GM23248 (cell line): ENCODE data around the gene TRAF6. TPM values are rescaled to one million over a fixed set of nuclear protein-coding genes. Genes with fewer than 3 reads are reported as not detected.
A peak's percentile ranks its signal among the peaks of the same experiment; 100 is the strongest.

ENCODE experiments used
- DNase-seq: peaks from one replicate; pipeline ENCODE4 v3.0.0-alpha.2; 2015
- H2AFZ ChIP-seq: fragments of 200-600 bp; sonication (generic); 2 replicates; pipeline ENCODE4 v1.6.1; 2016; ENCODE audit warnings: antibody characterized with exemption
- H3F3A ChIP-seq: fragments of 200-600 bp; sonication (generic); 2 replicates; pipeline ENCODE4 v1.6.1; 2016; ENCODE audit warnings: mild to moderate bottlenecking, antibody characterized with exemption, mixed run types; ENCODE audit not compliant: insufficient read depth
- H3K27ac ChIP-seq: fragments of 200-600 bp; sonication (generic); 2 replicates; pipeline ENCODE4 v1.5.1; 2016; ENCODE audit warnings: mild to moderate bottlenecking
- H3K27me3 ChIP-seq: fragments of 200-600 bp; sonication (generic); replicated peaks from 2 replicates; pipeline ENCODE4 v1.6.1; 2016; ENCODE audit warnings: mild to moderate bottlenecking; ENCODE audit not compliant: insufficient read depth
- H3K36me3 ChIP-seq: fragments of 200-600 bp; sonication (generic); 2 replicates; pipeline ENCODE4 v1.6.1; 2016; ENCODE audit warnings: low read depth, mild to moderate bottlenecking
- H3K4me1 ChIP-seq: fragments of 200-600 bp; sonication (generic); 2 replicates; pipeline ENCODE4 v1.6.1; 2016; ENCODE audit warnings: mild to moderate bottlenecking; ENCODE audit not compliant: insufficient read depth
- H3K4me2 ChIP-seq: fragments of 200-600 bp; sonication (generic); one replicate; pipeline ENCODE4 v1.6.1; 2016; ENCODE audit warnings: mild to moderate bottlenecking; ENCODE audit not compliant: unreplicated experiment
- H3K4me3 ChIP-seq: fragments of 200-600 bp; sonication (generic); 2 replicates; pipeline ENCODE4 v1.5.1; 2016; ENCODE audit warnings: mild to moderate bottlenecking
- H3K79me2 ChIP-seq: fragments of 200-600 bp; sonication (generic); 2 replicates; pipeline ENCODE4 v1.6.1; 2016; ENCODE audit warnings: mild to moderate bottlenecking; ENCODE audit not compliant: insufficient read depth
- H3K9ac ChIP-seq: fragments of 200-600 bp; sonication (generic); 2 replicates; pipeline ENCODE4 v1.6.1; 2016; ENCODE audit warnings: mild to moderate bottlenecking
- H3K9me2 ChIP-seq: fragments of 200-600 bp; sonication (generic); 2 replicates; pipeline ENCODE4 v1.6.1; 2016; ENCODE audit warnings: mixed run types, mild to moderate bottlenecking, moderate library complexity; ENCODE audit not compliant: insufficient read depth
- H3K9me3 ChIP-seq: fragments of 200-600 bp; sonication (generic); one replicate; pipeline ENCODE4 v1.6.1; 2017; ENCODE audit warnings: low read depth
- H4K20me1 ChIP-seq: fragments of 200-600 bp; sonication (generic); 2 replicates; pipeline ENCODE4 v1.6.0; 2016; ENCODE audit not compliant: insufficient read depth
- EZH2 ChIP-seq: fragments of 200-600 bp; sonication (generic); IDR thresholded peaks from 2 replicates; pipeline ENCODE4 v1.6.1; 2018; ENCODE audit warnings: antibody characterized with exemption, mild to moderate bottlenecking; ENCODE audit not compliant: insufficient read depth, poor library complexity, severe bottlenecking
- EZH2phosphoT487 ChIP-seq: fragments of 200-600 bp; sonication (generic); IDR thresholded peaks from 2 replicates; pipeline ENCODE4 v1.6.1; 2018; ENCODE audit warnings: antibody characterized with exemption, moderate library complexity, mild to moderate bottlenecking, low read depth; ENCODE audit not compliant: insufficient read depth
- WGBS, 2 experiments: methylation state at CpG; one replicate each; pipeline ENCODE4 v1.1.6; 2015 to 2017; ENCODE audit warnings: low lambda C conversion rate in 2 of 2, low coverage in 1 of 2; ENCODE audit errors: missing lambda C conversion rate in 2 of 2; 5-methylcytosine and 5-hydroxymethylcytosine counted together
- in situ Hi-C: fragments of 300-500 bp; cut with MboI; formaldehyde crosslinking; loops from 2 replicates; pipeline ENCODE4 v1.15.0; 2020
- polyA plus RNA-seq: library from polyadenylated mRNA; unstranded; fragments of >200 nt; fragmentation: Nextera tagmentation; extraction: Ambion mirVana; gene quantifications from 2 replicates; pipeline ENCODE4 v1.2.1, GENCODE V29; 2016
- total RNA-seq: library from RNA; depleted of rRNA; stranded (reverse); fragments of >200 nt; shearing (Covaris generic); gene quantifications from 2 replicates; pipeline ENCODE4 v1.2.3, GENCODE V29; 2014

Gene TRAF6
- total and polyA plus RNA-seq, 2 experiments from 2014 or later: 7.2 to 7.9 TPM

DNA sequence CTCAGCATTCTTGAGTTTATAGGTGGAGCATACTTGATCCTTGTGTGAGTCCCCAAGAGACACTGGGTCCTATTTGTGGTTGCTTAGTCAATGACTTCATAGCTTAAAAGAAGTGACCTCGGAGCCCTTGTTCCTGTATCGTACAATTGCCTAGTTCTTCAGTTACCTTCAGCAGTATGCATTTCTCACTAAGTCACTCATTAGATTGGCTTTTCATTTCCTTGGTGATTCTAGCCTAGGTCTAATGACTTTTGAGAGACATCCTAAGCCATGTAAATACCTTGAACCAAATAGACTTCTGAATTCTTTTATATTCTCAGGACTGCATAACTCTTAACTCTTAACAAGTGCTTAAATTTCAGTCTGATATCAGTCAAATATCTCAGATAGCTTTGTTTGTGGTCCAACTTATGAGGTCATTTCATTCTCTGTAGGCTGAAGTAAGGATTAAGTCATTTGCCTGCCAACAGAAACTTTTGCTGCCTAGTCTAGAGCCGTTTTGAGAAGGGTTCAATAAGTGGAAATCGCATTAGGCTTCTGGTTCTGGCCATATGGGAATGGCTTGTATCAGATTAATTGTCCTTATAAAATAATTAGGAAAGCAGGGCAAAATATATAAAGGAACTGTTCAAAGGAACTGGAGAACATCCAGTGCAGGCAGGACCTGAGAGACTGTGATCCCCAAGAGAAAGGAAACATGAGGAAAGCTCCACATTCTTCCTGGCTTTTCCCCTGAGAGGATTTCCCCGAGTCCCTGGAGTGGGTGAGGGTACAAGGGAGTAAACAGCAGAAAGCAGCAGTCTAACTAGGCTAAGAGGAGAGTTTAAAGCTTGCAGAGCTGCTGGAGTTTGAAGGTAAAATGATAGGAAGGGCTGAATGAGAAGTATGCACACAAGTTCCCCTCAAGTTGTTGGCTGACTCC lies 39.9 kb downstream of the TRAF6 start:
- peak overlapping the region; percentile 70 for H3K4me2 ChIP-seq
- H4K20me1 ChIP-seq: no peaks in the 10 kb centered on the region
- H2AFZ ChIP-seq: no peak overlapping the region
- no peaks in the 10 kb centered on the region for H3K9me3 ChIP-seq
- peak overlapping the region; percentile 20 for H3K4me3 ChIP-seq
- no peaks in the 10 kb centered on the region for H3K36me3 ChIP-seq
- 28 to 29% methylated on average over 5 of the region's 5 CpGs for WGBS, 2 experiments
- peak overlapping the region; percentile 43 for H3K27ac ChIP-seq
- peaks cover 31% of the 10 kb centered on the region for H3K4me1 ChIP-seq
- H3K27me3 ChIP-seq: no peaks in the 10 kb centered on the region
- TF ChIP-seq EZH2phosphoT487 (no peak), EZH2 (no peak)
- peaks cover 39% of the 10 kb centered on the region for H3F3A ChIP-seq
- DNase-seq: peak; percentile 63
- no peaks in the 10 kb centered on the region for H3K9me2 ChIP-seq
- H3K79me2 ChIP-seq: no peaks in the 10 kb centered on the region
- in situ Hi-C loops: loop anchor here (10.0 kb wide), 1 partner anchor 175 kb away; the partner anchor contains the start of gene PRR5L
- no peak overlapping the region for H3K9ac ChIP-seq

- H3K9ac ChIP-seq: no peak overlapping the region
- 0 out of 2 replicates have a peak, but pooled peaks cover 3% of the 10 kb centered on the region for H3K36me3 ChIP-seq
- H3K27me3 ChIP-seq: no peaks in the 10 kb centered on the region
- DNase-seq: peak; percentile 60
- in situ Hi-C loops: no loop called here
- H3K4me1 ChIP-seq: peaks cover 27% of the 10 kb centered on the region
- no peak for TF ChIP-seq EZH2
- TF ChIP-seq EZH2phosphoT487: no peak
- no peaks in the 10 kb centered on the region for H4K20me1 ChIP-seq
- H3K9me2 ChIP-seq: no peaks in the 10 kb centered on the region
- no peak overlapping the region for H2AFZ ChIP-seq
- peak overlapping the region; percentile 70 for H3K4me2 ChIP-seq
- H3F3A ChIP-seq: peaks cover 32% of the 10 kb centered on the region
- H3K79me2 ChIP-seq: no peaks in the 10 kb centered on the region
- peak overlapping the region; percentile 43 for H3K27ac ChIP-seq
- WGBS, 2 experiments: 26 to 31% methylated on average over 2 of the region's 2 CpGs
- no peak overlapping the region for H3K4me3 ChIP-seq
- no peaks in the 10 kb centered on the region for H3K9me3 ChIP-seq
These were observed 41.0 kb downstream of the TRAF6 start for GRCh38 chr11:36469063-36469462.

DNA sequence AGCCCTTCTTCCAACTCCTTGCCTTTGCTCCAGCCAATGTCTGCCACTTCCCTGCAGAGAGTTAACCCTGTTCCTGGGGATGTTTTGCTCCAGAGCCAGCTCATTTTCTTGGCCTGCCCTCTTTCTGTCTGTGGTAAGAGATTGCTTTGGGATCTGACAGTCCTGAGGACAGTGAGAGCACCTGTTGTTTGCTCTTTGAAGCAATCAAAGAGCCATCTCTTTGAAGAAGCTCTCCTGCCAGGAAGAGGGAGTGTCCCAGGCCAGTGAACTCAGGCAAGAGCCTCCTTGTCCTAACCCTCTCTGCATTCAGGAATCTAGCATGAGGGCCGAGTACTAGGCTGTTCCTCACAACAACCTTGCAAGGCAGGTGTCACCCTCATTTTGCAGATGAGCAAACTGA lies 42.2 kb downstream of the TRAF6 start:
- Histone ChIP-seq H3K4me3 (no peak overlapping the region), H3K79me2 (no peaks in the 10 kb centered on the region), H3K4me1 (peaks cover 35% of the 10 kb centered on the region), H3K27ac (no peak overlapping the region), H2AFZ (no peak overlapping the region), H3K4me2 (no peak overlapping the region), H3K9ac (no peak overlapping the region), H3K9me3 (no peaks in the 10 kb centered on the region), H4K20me1 (no peaks in the 10 kb centered on the region), H3K36me3 (0 out of 2 replicates have a peak, but pooled peaks cover 3% of the 10 kb centered on the region), H3K27me3 (no peaks in the 10 kb centered on the region), H3K9me2 (no peaks in the 10 kb centered on the region), H3F3A (peaks cover 32% of the 10 kb centered on the region)
- DNase-seq: no peak
- no peak for TF ChIP-seq EZH2phosphoT487
- no peak for TF ChIP-seq EZH2
- in situ Hi-C loops: no loop called here
- WGBS, 2 experiments: 65 to 94% methylated on average over 1 of the region's 1 CpG

GRCh38 chr11:36467012-36467411 lies 43.1 kb downstream of the TRAF6 start:
- no peak overlapping the region for H2AFZ ChIP-seq
- H3K9me2 ChIP-seq: no peaks in the 10 kb centered on the region
- no peak for TF ChIP-seq EZH2
- no peak for TF ChIP-seq EZH2phosphoT487
- H3K4me3 ChIP-seq: no peak overlapping the region
- 0 out of 2 replicates have a peak, but pooled peaks cover 3% of the 10 kb centered on the region for H3K36me3 ChIP-seq
- no peaks in the 10 kb centered on the region for H3K79me2 ChIP-seq
- no peak overlapping the region for H3K27ac ChIP-seq
- no peaks in the 10 kb centered on the region for H3K27me3 ChIP-seq
- no peaks in the 10 kb centered on the region for H4K20me1 ChIP-seq
- no peaks in the 10 kb centered on the region for H3K9me3 ChIP-seq
- no peak overlapping the region for H3K9ac ChIP-seq
- no peak for DNase-seq
- H3F3A ChIP-seq: peaks cover 32% of the 10 kb centered on the region
- 96 to 100% methylated on average over 3 of the region's 3 CpGs for WGBS, 2 experiments
- peaks cover 35% of the 10 kb centered on the region for H3K4me1 ChIP-seq
- in situ Hi-C loops: no loop called here
- H3K4me2 ChIP-seq: no peak overlapping the region
